ENCODE measurements around the gene PHLDB3.

PHLDB3 gene

GRCh38 chr19:43538922-43539321 lies 34.4 kb upstream of the PHLDB3 start:
- peaks cover 5% of the 10 kb centered on the region for H3K36me3 ChIP-seq (ENCODE audit: low read length)

DNA sequence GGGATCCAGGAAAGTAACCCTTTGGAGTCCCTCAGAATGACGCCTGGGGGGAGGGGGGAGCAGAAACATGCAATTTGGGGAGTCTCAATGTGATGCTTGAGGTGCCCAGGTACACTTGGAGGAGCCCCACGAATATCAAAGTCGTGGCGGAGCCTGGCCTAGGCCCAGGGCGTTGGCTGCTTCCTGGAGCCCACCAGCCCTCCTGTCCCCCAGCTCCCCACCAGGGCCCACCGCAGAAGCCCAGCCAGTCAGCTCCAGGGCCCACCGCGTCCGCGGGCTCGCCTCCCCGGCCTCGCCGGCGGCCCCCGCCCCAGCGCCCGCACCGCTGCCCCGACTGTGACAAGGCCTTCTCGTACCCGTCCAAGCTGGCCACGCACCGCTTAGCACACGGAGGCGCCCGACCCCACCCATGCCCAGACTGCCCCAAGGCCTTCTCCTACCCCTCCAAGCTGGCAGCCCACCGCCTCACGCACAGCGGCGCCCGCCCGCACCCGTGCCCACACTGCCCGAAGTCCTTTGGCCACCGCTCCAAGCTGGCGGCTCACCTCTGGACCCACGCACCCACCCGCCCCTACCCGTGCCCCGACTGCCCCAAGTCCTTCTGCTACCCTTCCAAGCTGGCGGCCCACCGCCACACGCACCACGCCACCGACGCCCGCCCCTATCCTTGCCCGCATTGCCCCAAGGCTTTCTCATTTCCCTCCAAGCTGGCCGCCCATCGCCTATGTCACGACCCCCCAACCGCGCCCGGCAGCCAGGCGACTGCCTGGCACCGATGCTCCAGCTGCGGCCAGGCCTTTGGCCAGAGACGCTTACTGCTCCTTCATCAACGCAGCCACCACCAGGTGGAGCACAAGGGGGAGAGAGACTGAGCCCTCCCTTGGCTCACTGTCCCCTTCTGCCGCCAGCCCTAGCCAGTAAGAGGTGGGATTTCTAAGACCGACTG lies 30.5 kb upstream of the PHLDB3 start:
- no peaks in the 10 kb centered on the region for H3K9me3 ChIP-seq (ENCODE audit: insufficient read depth, low read length)
- peaks cover 5% of the 10 kb centered on the region for H3K36me3 ChIP-seq (ENCODE audit: low read length)
- no peak overlapping the region for H3K9ac ChIP-seq (ENCODE audit: low read length)
- TF ChIP-seq, protein P1, sequence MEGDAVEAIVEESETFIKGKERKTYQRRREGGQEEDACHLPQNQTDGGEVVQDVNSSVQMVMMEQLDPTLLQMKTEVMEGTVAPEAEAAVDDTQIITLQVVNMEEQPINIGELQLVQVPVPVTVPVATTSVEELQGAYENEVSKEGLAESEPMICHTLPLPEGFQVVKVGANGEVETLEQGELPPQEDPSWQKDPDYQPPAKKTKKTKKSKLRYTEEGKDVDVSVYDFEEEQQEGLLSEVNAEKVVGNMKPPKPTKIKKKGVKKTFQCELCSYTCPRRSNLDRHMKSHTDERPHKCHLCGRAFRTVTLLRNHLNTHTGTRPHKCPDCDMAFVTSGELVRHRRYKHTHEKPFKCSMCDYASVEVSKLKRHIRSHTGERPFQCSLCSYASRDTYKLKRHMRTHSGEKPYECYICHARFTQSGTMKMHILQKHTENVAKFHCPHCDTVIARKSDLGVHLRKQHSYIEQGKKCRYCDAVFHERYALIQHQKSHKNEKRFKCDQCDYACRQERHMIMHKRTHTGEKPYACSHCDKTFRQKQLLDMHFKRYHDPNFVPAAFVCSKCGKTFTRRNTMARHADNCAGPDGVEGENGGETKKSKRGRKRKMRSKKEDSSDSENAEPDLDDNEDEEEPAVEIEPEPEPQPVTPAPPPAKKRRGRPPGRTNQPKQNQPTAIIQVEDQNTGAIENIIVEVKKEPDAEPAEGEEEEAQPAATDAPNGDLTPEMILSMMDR (IDR thresholded peaks at IDR 0.05; ENCODE audit: insufficient read depth, low read length, poor library complexity, severe bottlenecking), result peak; percentile 13
- TF ChIP-seq EZH2phosphoT487 (conservative IDR thresholded peaks at IDR 0.05; ENCODE audit: low read length), result no peak
- no peaks in the 10 kb centered on the region for H3K27me3 ChIP-seq (ENCODE audit: low read length)
- H3K4me3 ChIP-seq (ENCODE audit: insufficient read depth, low read length, poor library complexity, severe bottlenecking), result no peak overlapping the region
- H4K20me1 ChIP-seq (ENCODE audit: low read depth, low read length), result no peaks in the 10 kb centered on the region
- no peak overlapping the region for H3K4me2 ChIP-seq (ENCODE audit: low read depth, low read length, poor library complexity, severe bottlenecking)
- H3F3A ChIP-seq (ENCODE audit: insufficient read depth), result peaks cover 19% of the 10 kb centered on the region
- no peak overlapping the region for H2AFZ ChIP-seq (ENCODE audit: low read depth, low read length, severe bottlenecking)
- no peak overlapping the region for H3K27ac ChIP-seq (ENCODE audit: low read depth, low read length)
- no peaks in the 10 kb centered on the region for H3K9me2 ChIP-seq (replicated peaks; ENCODE audit: insufficient read depth, low read length)
- no peaks in the 10 kb centered on the region for H3K79me2 ChIP-seq (ENCODE audit: insufficient read depth, low read length)

More at GRCh38 chr19:43538922-43539321, 34.4 kb upstream of the PHLDB3 start:
- H3K4me3 ChIP-seq (ENCODE audit: insufficient read depth, low read length, poor library complexity, severe bottlenecking), result no peak overlapping the region
- no peaks in the 10 kb centered on the region for H3K9me3 ChIP-seq (ENCODE audit: insufficient read depth, low read length)
- H3K27me3 ChIP-seq (ENCODE audit: low read length), result no peaks in the 10 kb centered on the region
- no peak overlapping the region for H2AFZ ChIP-seq (ENCODE audit: low read depth, low read length, severe bottlenecking)
- TF ChIP-seq, protein P1 (IDR thresholded peaks at IDR 0.05; ENCODE audit: insufficient read depth, low read length, poor library complexity, severe bottlenecking), result no peak
- no peak for TF ChIP-seq EZH2phosphoT487 (conservative IDR thresholded peaks at IDR 0.05; ENCODE audit: low read length)
- H3F3A ChIP-seq (ENCODE audit: insufficient read depth), result peaks cover 8% of the 10 kb centered on the region; the same call in 1 of the 2 replicates
- H3K9ac ChIP-seq (ENCODE audit: low read length), result no peak overlapping the region
- no peak overlapping the region for H3K27ac ChIP-seq (ENCODE audit: low read depth, low read length)
- H3K9me2 ChIP-seq (replicated peaks; ENCODE audit: insufficient read depth, low read length), result no peaks in the 10 kb centered on the region
- no peak overlapping the region for H3K4me2 ChIP-seq (ENCODE audit: low read depth, low read length, poor library complexity, severe bottlenecking)
- no peaks in the 10 kb centered on the region for H4K20me1 ChIP-seq (ENCODE audit: low read depth, low read length)
- no peaks in the 10 kb centered on the region for H3K79me2 ChIP-seq (ENCODE audit: insufficient read depth, low read length)

GRCh38 chr19:43534305-43534815 lies 29.8 kb upstream of the PHLDB3 start:
- H3K4me2 ChIP-seq (ENCODE audit: low read depth, low read length, poor library complexity, severe bottlenecking), result no peak overlapping the region
- H3K9ac ChIP-seq (ENCODE audit: low read length), result no peak overlapping the region

More at GRCh38 chr19:43534305-43534815, 29.8 kb upstream of the PHLDB3 start:
- Histone ChIP-seq H3K27ac (ENCODE audit: low read depth, low read length) (no peak overlapping the region), H3K36me3 (ENCODE audit: low read length) (peaks cover 5% of the 10 kb centered on the region), H3K4me3 (ENCODE audit: insufficient read depth, low read length, poor library complexity, severe bottlenecking) (no peak overlapping the region), H3F3A (ENCODE audit: insufficient read depth) (peaks cover 19% of the 10 kb centered on the region), H3K9me2 (replicated peaks; ENCODE audit: insufficient read depth, low read length) (no peaks in the 10 kb centered on the region), H2AFZ (ENCODE audit: low read depth, low read length, severe bottlenecking) (no peak overlapping the region), H4K20me1 (ENCODE audit: low read depth, low read length) (no peaks in the 10 kb centered on the region), H3K79me2 (ENCODE audit: insufficient read depth, low read length) (no peaks in the 10 kb centered on the region), H3K9me3 (ENCODE audit: insufficient read depth, low read length) (no peaks in the 10 kb centered on the region), H3K27me3 (ENCODE audit: low read length) (no peaks in the 10 kb centered on the region)
- TF ChIP-seq, protein P1 (IDR thresholded peaks at IDR 0.05; ENCODE audit: insufficient read depth, low read length, poor library complexity, severe bottlenecking), result no peak
- TF ChIP-seq EZH2phosphoT487 (conservative IDR thresholded peaks at IDR 0.05; ENCODE audit: low read length), result no peak
